ENCODE results near the gene KRT33A.
A peak's percentile ranks its signal among the peaks of the same experiment; 100 is the strongest.

KRT33A gene

GRCh38 chr17:41327411-41328120 is 23.1 kb downstream of the KRT33A start:
- DNase-seq: no peak

- DNase-seq: no peak
Observed at GRCh38 chr17:41326173-41327145, 24.2 kb downstream of the KRT33A start.

GRCh38 chr17:41325611-41326010 is 25.0 kb downstream of the KRT33A start:
- no peak for DNase-seq

- no peak for DNase-seq
Observed at GRCh38 chr17:41325126-41325525, 25.5 kb downstream of the KRT33A start.

- DNase-seq: peak in 1 of 2 experiments; percentile 64
Observed at GRCh38 chr17:41324180-41325075, 26.2 kb downstream of the KRT33A start.

GRCh38 chr17:41322903-41323895 is 27.4 kb downstream of the KRT33A start:
- DNase-seq: no peak

GRCh38 chr17:41322094-41322902 is 28.3 kb downstream of the KRT33A start:
- DNase-seq: peak; percentile 5 to 73

- DNase-seq: no peak
Observed at GRCh38 chr17:41318231-41318630, 32.4 kb downstream of the KRT33A start.

- DNase-seq: no peak
Observed at GRCh38 chr17:41315814-41316445, 34.7 kb downstream of the KRT33A start.

GRCh38 chr17:41315204-41315794 is 35.3 kb downstream of the KRT33A start, which contains the start of gene KRTAP17-1:
TSS of gene KRTAP17-1 (minus strand) at chr17:41315710. CDS start at chr17:41315650, 60 bp downstream.
- no peak for DNase-seq

- no peak for DNase-seq
Observed at GRCh38 chr17:41311111-41311510, 39.5 kb downstream of the KRT33A start.

GRCh38 chr17:41308918-41309359 is 41.7 kb downstream of the KRT33A start, which contains the start of gene KRTAP16-1:
TSS of gene KRTAP16-1 (minus strand) at chr17:41309309. CDS start at chr17:41309253, 56 bp downstream.
- DNase-seq: no peak

- no peak for DNase-seq
Observed at GRCh38 chr17:41308251-41308917, 42.2 kb downstream of the KRT33A start.

GRCh38 chr17:41307647-41308046 is 43.0 kb downstream of the KRT33A start:
- DNase-seq: no peak

GRCh38 chr17:41304091-41304490 is 46.5 kb downstream of the KRT33A start:
- no peak for DNase-seq

GRCh38 chr17:41302981-41303380 is 47.6 kb downstream of the KRT33A start:
- DNase-seq: no peak

GRCh38 chr17:41301916-41302901 is 48.4 kb downstream of the KRT33A start, which contains the start of gene KRTAP29-1:
TSS of gene KRTAP29-1 (minus strand) at chr17:41302851. CDS start at chr17:41302851, 0 bp downstream.
- DNase-seq: no peak
